Anterior cingulate cortex (tissue), 58 donors: ENCODE measurements around the gene DEPDC1B.
"Not testable (repeated sequence)": the region's sequence is repeated elsewhere in the genome, so short reads cannot be mapped to it uniquely, and the experiment has no call there.

Experiments used
- DNase-seq, 58 donors: peaks; one replicate each; lab custom pipeline; 2025; lab: John Stamatoyannopoulos, UW

The DEPDC1B gene

GRCh38 chr5:60594715-60595477 lies 105.1 kb downstream of the DEPDC1B start:
- DNase-seq: no peak

GRCh38 chr5:60590172-60590571 lies 109.8 kb downstream of the DEPDC1B start:
- no peak for DNase-seq

- not testable (repeated sequence) for DNase-seq
Observed at GRCh38 chr5:60587312-60587711, 112.7 kb downstream of the DEPDC1B start.

DNA sequence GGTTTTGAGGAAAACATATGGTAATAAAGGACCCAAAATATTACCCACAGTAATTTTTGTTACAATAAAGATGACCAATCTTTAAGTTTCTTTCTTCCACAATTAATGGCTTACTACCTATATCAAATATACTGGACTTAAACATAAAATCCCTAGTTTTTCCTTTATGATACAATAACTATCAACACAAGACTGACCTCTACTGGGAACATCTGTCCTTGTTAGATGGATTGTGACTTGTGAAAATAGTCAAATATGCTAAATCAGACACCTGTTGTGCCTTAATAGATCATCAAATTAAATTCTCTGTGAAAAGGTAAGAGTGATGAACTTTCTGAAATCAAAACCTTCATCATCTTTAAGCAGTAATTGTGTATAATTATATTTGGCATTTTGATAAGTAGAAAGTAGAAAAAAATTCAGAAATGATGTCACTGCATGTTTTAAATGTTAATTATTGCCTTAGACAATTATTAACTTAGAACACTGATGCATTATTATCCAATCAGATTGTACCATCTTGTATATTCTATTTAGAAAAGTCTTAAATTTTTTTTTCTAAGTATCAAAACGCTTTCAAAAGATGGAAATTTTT lies 113.6 kb downstream of the DEPDC1B start:
- peak in 1 of 58 donors; percentile 10 for DNase-seq

DNA sequence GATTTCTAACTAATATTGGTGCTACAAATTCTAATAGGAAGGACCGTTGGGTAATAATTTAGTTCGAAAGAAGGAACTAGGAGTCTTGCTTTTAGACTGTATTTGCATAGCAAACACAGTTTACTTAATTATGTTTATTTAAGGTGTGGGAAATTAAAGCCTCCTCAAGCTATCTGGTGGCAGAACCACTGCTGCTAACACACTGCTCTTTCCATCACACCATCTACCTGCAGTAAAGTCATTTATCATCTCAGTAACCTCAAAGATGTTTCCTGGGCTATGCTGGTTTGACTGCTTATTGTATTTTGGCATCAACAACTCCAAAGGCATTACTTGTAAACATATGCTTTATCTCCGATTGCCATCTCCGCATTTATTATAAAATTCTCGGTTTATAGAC lies 114.3 kb downstream of the DEPDC1B start:
- no peak for DNase-seq

GRCh38 chr5:60584304-60584703 lies 115.7 kb downstream of the DEPDC1B start:
- DNase-seq: no peak

DNA sequence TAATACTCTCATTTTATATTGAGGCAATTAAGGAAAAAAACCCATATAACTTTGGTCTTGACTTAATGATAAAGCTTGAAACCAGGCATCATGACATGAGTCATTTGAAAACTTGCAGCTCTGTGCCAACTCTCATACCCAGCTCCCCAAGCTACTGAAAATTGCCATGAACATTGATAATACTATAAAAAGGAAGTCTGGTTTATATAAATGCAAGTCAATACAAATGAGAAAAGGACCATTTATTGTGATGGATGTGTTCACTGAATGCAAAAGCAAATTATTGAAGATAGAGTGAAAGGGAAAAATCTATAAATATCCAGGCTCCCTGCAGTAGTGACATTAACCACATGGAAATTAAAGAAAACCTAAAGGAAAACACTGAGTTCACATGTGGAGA lies 116.3 kb downstream of the DEPDC1B start:
- no peak for DNase-seq

- no peak for DNase-seq
Observed at GRCh38 chr5:60578315-60578714, 121.7 kb downstream of the DEPDC1B start.

DNA sequence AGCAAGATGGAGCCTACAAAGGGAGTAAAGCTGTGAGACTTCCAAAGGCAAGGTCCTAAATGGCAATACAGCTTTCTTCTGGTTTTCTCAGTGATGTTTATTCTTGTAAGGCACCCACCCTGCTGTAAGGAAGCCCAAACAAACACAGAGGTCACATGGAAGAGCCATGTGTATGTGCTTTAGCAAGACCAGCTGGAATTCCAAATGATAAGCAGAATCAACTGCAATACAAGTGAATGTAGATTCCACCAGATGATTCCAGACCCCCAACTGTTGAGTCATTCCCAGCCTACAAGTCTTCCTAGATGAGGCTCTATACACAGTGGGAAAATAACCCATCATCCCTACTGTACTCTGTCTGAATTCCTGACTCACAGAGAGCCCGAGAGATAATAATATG lies 122.8 kb downstream of the DEPDC1B start:
- DNase-seq: no peak

- no peak for DNase-seq
Observed at GRCh38 chr5:60576425-60576824, 123.5 kb downstream of the DEPDC1B start.

GRCh38 chr5:60568646-60569045 lies 131.3 kb downstream of the DEPDC1B start:
- no peak for DNase-seq

DNA sequence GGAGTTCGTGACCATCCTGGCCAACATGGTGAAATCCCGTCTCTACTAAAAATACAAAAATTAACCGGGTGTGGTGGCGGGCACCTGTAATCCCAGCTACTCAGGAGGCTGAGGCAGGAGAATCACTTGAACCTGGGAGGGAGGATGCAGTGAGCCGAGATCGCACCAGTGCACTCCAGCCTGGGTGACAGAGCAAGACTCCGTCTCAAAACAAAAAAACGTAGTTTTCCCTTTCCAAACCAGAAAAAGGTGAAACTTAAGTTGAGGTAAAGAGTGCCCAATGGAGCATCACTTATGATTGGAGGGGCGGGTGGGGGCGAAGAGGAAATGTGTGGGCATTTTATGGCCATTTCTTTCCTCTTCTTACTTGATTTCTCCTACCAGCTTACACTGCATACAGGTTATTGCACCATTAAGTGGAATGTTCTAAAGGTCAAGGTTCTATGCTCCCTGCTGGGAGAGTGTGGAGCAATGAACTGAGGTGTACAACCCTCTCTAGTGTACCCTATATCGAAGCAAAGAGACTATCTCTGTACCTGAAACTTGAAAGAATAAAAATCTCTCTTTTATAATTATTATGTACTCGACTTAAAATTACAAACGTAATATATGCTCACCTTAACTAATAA lies 136.2 kb downstream of the DEPDC1B start:
- DNase-seq: no peak

DNA sequence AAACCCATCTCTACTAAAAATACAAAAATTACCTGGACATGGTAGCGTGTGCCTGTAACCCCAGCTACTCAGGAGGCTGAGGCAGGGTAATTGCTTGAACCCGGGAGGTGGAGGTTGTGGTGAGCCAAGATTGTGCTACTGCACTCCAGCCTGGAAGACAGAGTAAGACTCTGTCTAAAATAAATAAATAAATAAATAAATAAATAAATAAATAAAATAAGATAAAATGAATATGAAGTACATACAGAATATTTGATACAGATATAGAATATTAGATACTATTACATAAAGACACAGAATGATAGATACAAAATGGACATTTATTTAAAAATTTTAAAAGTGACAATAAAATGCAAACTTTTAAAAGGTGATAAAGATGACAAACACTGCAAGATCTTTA lies 146.7 kb downstream of the DEPDC1B start:
- DNase-seq: not testable (repeated sequence)

DNA sequence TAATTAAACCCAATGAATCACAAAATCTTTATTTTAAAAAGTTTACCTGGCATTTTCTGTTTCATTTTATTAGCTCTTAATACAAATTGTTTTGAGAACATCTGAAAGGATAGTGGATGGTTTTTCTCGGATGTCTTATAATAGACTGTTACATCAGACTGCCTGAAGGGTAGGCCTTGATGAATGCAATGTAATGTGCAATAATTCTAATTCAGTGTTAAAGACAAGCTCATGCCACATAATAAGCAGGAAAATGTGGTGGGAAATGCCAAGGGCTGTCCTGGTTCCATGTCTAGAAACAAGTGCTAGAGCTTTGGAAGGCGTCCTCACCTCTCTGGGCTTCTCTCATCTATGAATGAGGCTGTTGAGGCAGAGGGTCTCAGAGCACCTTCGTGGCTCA lies 148.1 kb downstream of the DEPDC1B start:
- no peak for DNase-seq

DNA sequence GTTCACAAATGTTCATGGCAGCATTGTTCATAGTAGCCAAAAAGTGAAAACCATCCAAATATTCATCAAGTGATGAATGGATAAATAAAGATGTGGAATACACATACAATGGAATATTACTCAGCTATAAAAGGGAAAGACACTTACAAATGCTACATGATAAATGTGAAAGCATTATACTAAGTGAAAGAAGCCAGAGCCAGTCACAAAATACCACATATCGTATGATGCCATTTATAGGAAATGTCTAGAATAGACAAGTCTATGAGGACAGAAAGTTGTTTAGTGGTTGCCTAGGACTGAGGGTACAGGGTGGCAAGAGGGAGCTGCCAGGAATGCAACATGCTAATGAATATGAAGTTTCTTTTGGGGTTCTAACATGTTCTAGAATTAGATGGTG lies 148.7 kb downstream of the DEPDC1B start:
- DNase-seq: no peak

DNA sequence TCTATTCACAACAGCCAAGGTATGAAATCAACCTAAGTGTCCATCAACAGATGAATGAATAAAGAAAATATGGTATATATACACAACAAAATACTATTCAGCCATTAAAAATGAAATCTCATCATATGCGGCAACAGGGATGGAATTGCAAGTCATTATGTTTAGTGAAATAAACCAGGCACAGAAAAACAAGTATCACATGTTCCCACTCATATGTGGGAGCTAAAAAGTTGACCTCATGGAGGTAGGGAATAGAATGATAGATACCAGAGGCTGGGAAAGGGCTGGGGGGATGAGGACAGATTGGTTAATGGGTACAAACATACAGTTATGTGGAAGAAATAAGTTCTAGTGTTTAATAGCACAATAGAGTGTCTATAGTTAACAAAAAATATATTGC lies 149.7 kb downstream of the DEPDC1B start:
- DNase-seq: no peak

- DNase-seq: no peak
Observed at GRCh38 chr5:60549841-60550240, 150.1 kb downstream of the DEPDC1B start.
